Hepatocyte (in vitro differentiated cells): Measurements from ENCODE around the gene TNFAIP2. TPM values are rescaled to one million over a fixed set of nuclear protein-coding genes. Genes with fewer than 3 reads are reported as not detected.
A peak's percentile ranks its signal among the peaks of the same experiment; 100 is the strongest.

Source experiments
- DNase-seq: peaks from one replicate; pipeline ENCODE4 v3.0.0-alpha.2; 2016; ENCODE audit warnings: low spot score
- H2AFZ ChIP-seq: fragments of 200-600 bp; sonication (generic); 2 replicates; pipeline ENCODE4 v1.6.0; 2016; ENCODE audit warnings: antibody characterized with exemption, mild to moderate bottlenecking
- H3K27ac ChIP-seq: fragments of 200-600 bp; sonication (generic); 2 replicates; pipeline ENCODE4 v1.5.1; 2016; ENCODE audit warnings: mild to moderate bottlenecking
- H3K27me3 ChIP-seq: fragments of 200-600 bp; sonication (generic); 2 replicates; pipeline ENCODE4 v1.6.1; 2016
- H3K36me3 ChIP-seq: fragments of 200-600 bp; sonication (generic); replicated peaks from 2 replicates; pipeline ENCODE4 v1.5.1; 2016; ENCODE audit warnings: low read depth; ENCODE audit not compliant: insufficient read depth
- H3K4me1 ChIP-seq: fragments of 200-600 bp; sonication (generic); 2 replicates; pipeline ENCODE4 v1.5.1; 2016; ENCODE audit warnings: mild to moderate bottlenecking, moderate library complexity; ENCODE audit not compliant: insufficient read depth
- H3K4me2 ChIP-seq: fragments of 200-600 bp; sonication (generic); 2 replicates; pipeline ENCODE4 v1.6.0; 2016
- H3K4me3 ChIP-seq: fragments of 200-600 bp; sonication (generic); 2 replicates; pipeline ENCODE4 v1.5.1; 2016; ENCODE audit warnings: mild to moderate bottlenecking
- H3K79me2 ChIP-seq: fragments of 200-600 bp; sonication (generic); 2 replicates; pipeline ENCODE4 v1.6.0; 2017; ENCODE audit warnings: mild to moderate bottlenecking
- H3K9me2 ChIP-seq: fragments of 200-600 bp; sonication (generic); replicated peaks from 2 replicates; pipeline ENCODE4 v1.6.0; 2017; ENCODE audit warnings: mild to moderate bottlenecking; ENCODE audit not compliant: insufficient read depth
- H3K9me3 ChIP-seq: fragments of 200-600 bp; sonication (generic); 2 replicates; pipeline ENCODE4 v1.5.1; 2016; ENCODE audit warnings: low read depth, mild to moderate bottlenecking
- H4K20me1 ChIP-seq: fragments of 200-600 bp; sonication (generic); 2 replicates; pipeline ENCODE4 v1.6.0; 2016; ENCODE audit warnings: mild to moderate bottlenecking; ENCODE audit not compliant: insufficient read depth, poor library complexity, severe bottlenecking
- CTCF ChIP-seq: fragments of 200-600 bp; sonication (generic); IDR thresholded peaks from 2 replicates; pipeline ENCODE4 v1.5.1; 2016; ENCODE audit warnings: antibody characterized with exemption, mild to moderate bottlenecking; ENCODE audit not compliant: poor library complexity
- EZH2 ChIP-seq: fragments of 200-600 bp; sonication (generic); IDR thresholded peaks from 2 replicates; pipeline ENCODE4 v1.6.1; 2016; ENCODE audit warnings: antibody characterized with exemption, mild to moderate bottlenecking, borderline replicate concordance
- EZH2phosphoT487 ChIP-seq: fragments of 200-600 bp; sonication (generic); IDR thresholded peaks from one replicate; pipeline ENCODE4 v1.6.1; 2018; ENCODE audit warnings: antibody characterized with exemption, mild to moderate bottlenecking, low read depth, moderate library complexity; ENCODE audit not compliant: unreplicated experiment, severe bottlenecking
- WGBS: methylation state at CpG from one replicate; pipeline ENCODE4 v1.1.6; 2016; ENCODE audit warnings: low lambda C conversion rate; ENCODE audit errors: missing lambda C conversion rate; 5-methylcytosine and 5-hydroxymethylcytosine counted together
- polyA plus RNA-seq: library from polyadenylated mRNA; unstranded; fragments of >200 nt; fragmentation: Nextera tagmentation; extraction: Ambion mirVana; gene quantifications from 2 replicates; pipeline ENCODE4 v1.2.1, GENCODE V29; 2016
- total RNA-seq: library from RNA; depleted of rRNA; stranded (reverse); fragments of >200 nt; gene quantifications from 2 replicates; pipeline ENCODE4 v1.2.3, GENCODE V29; 2014

The TNFAIP2 gene
- total and polyA plus RNA-seq, 2 experiments from 2014 or later, result 14.2 to 16.0 TPM

GRCh38 chr14:103101963-103102688 is 21.1 kb upstream of the TNFAIP2 start:
- Histone ChIP-seq H3K9me3 (no peaks in the 10 kb centered on the region), H3K9me2 (no peaks in the 10 kb centered on the region), H3K4me3 (no peak overlapping the region), H2AFZ (no peak overlapping the region), H3K36me3 (no peaks in the 10 kb centered on the region), H3K4me1 (peaks cover 38% of the 10 kb centered on the region), H3K4me2 (peak overlapping the region; percentile 62), H3K27ac (no peak overlapping the region), H3K27me3 (no peaks in the 10 kb centered on the region), H3K79me2 (no peaks in the 10 kb centered on the region), H4K20me1 (no peaks in the 10 kb centered on the region)
- WGBS, result 96% methylated on average over 47 of the region's 85 CpGs
- DNase-seq, result no peak
- TF ChIP-seq EZH2 (no peak), EZH2phosphoT487 (no peak), CTCF (no peak)

DNA sequence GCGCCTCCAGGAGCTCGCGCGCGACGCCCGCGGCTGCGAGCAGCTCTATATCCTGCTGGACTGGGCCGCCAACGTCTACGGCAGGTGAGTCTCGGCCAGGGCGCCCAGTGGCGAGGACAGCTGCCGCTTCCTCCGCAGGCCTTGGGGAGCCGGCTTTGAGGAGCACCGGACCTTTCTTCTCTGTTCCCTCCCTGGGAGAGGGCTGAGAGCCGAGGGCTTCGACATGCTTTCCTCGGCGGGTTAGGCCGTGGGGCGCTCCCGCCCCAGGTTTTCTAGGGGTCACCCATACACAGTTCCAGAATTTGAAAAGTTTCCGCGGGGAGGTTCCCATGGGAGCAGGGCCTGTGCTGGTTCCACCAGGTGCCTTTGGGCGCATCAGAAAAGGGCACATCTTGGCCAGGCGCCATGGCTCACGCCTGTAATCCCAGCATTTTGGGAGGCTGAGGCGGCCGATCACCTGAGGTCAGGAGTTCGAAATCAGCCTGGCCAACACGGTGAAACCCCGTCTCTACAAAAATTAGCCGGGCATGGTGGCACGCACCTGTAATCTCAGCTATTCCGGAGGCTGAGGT is 20.5 kb upstream of the TNFAIP2 start:
- Histone ChIP-seq H3K27me3 (no peaks in the 10 kb centered on the region), H3K9me2 (no peaks in the 10 kb centered on the region), H3K4me3 (no peak overlapping the region), H3K27ac (no peak overlapping the region), H3K79me2 (no peaks in the 10 kb centered on the region), H3K9me3 (no peaks in the 10 kb centered on the region), H4K20me1 (no peaks in the 10 kb centered on the region), H3K4me2 (no peak overlapping the region), H3K4me1 (peaks cover 38% of the 10 kb centered on the region), H2AFZ (no peak overlapping the region), H3K36me3 (no peaks in the 10 kb centered on the region)
- DNase-seq, result no peak
- TF ChIP-seq CTCF, result no peak
- no peak for TF ChIP-seq EZH2phosphoT487
- TF ChIP-seq EZH2, result no peak
- 92% methylated on average over 27 of the region's 39 CpGs for WGBS

DNA sequence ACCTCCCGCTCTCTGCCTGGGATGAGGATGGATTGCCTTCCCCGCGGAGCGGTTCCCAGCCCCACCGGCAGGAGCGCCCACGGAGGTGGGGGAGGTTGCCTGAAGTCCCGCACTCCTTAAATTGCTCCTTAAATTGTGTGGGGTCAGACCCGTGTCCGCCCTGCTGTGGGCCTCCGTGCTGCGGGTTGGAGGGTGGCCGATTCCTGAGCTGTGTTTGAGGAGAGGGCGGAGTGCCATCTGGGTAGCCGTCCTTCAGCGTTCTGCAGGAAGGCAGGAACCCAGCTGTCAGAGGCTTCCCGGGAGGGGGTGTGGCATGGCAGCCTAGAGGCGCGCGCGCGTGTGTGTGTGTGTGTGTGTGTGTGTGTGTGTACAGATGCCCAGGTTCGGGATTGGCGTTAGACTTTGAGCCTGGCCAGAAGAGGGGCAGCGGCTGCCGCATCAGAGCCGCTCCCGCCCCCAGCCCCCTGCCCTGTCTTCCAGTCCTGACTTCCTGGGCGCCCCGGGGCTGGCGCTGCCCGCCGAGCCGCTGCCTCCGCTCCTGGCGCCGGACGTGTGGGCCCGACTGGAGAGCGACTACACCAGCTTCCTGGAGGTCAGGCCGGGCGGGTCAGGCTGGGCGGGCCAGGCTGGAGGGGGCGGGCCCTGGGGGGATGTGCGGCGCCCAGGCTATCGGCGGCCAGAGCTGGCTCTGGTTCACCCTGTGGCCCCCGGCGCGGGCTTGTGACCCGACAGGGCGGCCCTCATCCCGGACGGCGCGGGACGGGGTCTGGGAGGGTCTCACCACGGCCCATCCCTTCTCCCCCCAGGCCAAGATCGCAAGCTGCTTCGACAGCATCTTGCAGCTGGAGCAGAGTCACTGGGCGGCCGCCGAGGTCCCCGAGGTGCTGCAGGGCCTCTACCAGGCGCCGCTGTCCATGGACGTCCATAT is 19.5 kb upstream of the TNFAIP2 start:
- no peak overlapping the region for H3K4me2 ChIP-seq
- TF ChIP-seq EZH2, result no peak
- no peak for TF ChIP-seq CTCF
- TF ChIP-seq EZH2phosphoT487, result no peak
- H3K27ac ChIP-seq, result no peak overlapping the region
- no peaks in the 10 kb centered on the region for H3K27me3 ChIP-seq
- H3K4me3 ChIP-seq, result no peak overlapping the region
- H3K79me2 ChIP-seq, result no peaks in the 10 kb centered on the region
- no peaks in the 10 kb centered on the region for H3K9me3 ChIP-seq
- 78% methylated on average over 49 of the region's 68 CpGs for WGBS
- no peaks in the 10 kb centered on the region for H3K9me2 ChIP-seq
- no peak overlapping the region for H2AFZ ChIP-seq
- H3K36me3 ChIP-seq, result no peaks in the 10 kb centered on the region
- peaks cover 32% of the 10 kb centered on the region for H3K4me1 ChIP-seq
- no peaks in the 10 kb centered on the region for H4K20me1 ChIP-seq
- DNase-seq, result no peak
